OCI-LY1 (cell line): ENCODE results near the gene LSAMP.

Experiments
- H2AFZ ChIP-seq: fragments of 200-600 bp; sonication (generic), shearing (Covaris generic); 2 replicates; pipeline ENCODE4 v1.6.0; 2014; ENCODE audit warnings: antibody characterized with exemption, mild to moderate bottlenecking, low read length
- H3F3A ChIP-seq: fragments of 200-600 bp; sonication (generic), shearing (Covaris generic); 2 replicates; pipeline ENCODE4 v1.6.0; 2014; ENCODE audit warnings: mild to moderate bottlenecking, antibody characterized with exemption, low read length, moderate library complexity; ENCODE audit not compliant: insufficient read depth
- H3K27ac ChIP-seq: fragments of 200-600 bp; sonication (generic); 2 replicates; pipeline ENCODE4 v1.5.1; 2014; ENCODE audit warnings: low read length, mixed run types, mild to moderate bottlenecking, low read depth; ENCODE audit not compliant: poor library complexity, severe bottlenecking
- H3K27me3 ChIP-seq: fragments of 200-600 bp; sonication (generic); 2 replicates; pipeline ENCODE4 v1.6.0; 2014; ENCODE audit warnings: antibody characterized with exemption, mild to moderate bottlenecking, low read length, moderate library complexity; ENCODE audit not compliant: insufficient read depth
- H3K36me3 ChIP-seq: fragments of 200-600 bp; sonication (generic); 2 replicates; pipeline ENCODE4 v1.6.1; 2014; ENCODE audit warnings: mild to moderate bottlenecking, antibody characterized with exemption, low read length, moderate library complexity, mixed read lengths; ENCODE audit not compliant: insufficient read depth
- H3K4me1 ChIP-seq: fragments of 200-600 bp; sonication (generic); 2 replicates; pipeline ENCODE4 v1.5.1; 2014; ENCODE audit warnings: mild to moderate bottlenecking, low read length, moderate library complexity; ENCODE audit not compliant: insufficient read depth, severe bottlenecking
- H3K4me2 ChIP-seq: fragments of 200-600 bp; sonication (generic), shearing (Covaris generic); 2 replicates; pipeline ENCODE4 v1.6.1; 2014; ENCODE audit warnings: low read length
- H3K4me3 ChIP-seq: fragments of 200-600 bp; sonication (generic); 2 replicates; pipeline ENCODE4 v1.5.1; 2014; ENCODE audit warnings: low read length, low read depth, mild to moderate bottlenecking, mixed read lengths; ENCODE audit not compliant: poor library complexity, severe bottlenecking
- H3K79me2 ChIP-seq: fragments of 200-600 bp; shearing (Covaris generic); 2 replicates; pipeline ENCODE4 v1.6.1; 2016; ENCODE audit warnings: mixed run types, low read length, mixed read lengths; ENCODE audit not compliant: insufficient read depth
- H3K9ac ChIP-seq: fragments of 200-600 bp; sonication (generic), shearing (Covaris generic); 2 replicates; pipeline ENCODE4 v1.6.1; 2014; ENCODE audit warnings: mild to moderate bottlenecking, low read length, mixed read lengths
- H3K9me2 ChIP-seq: fragments of 200-600 bp; sonication (generic), shearing (Covaris generic); 2 replicates; pipeline ENCODE4 v1.6.1; 2014; ENCODE audit warnings: low read depth, mild to moderate bottlenecking, low read length, mixed read lengths
- H3K9me3 ChIP-seq: fragments of 200-600 bp; shearing (Covaris generic); 2 replicates; pipeline ENCODE4 v1.6.1; 2014; ENCODE audit warnings: low read length, mixed read lengths
- H4K20me1 ChIP-seq: fragments of 200-600 bp; sonication (generic), shearing (Covaris generic); 2 replicates; pipeline ENCODE4 v1.6.0; 2016; ENCODE audit warnings: mild to moderate bottlenecking, low read length; ENCODE audit not compliant: insufficient read depth
- EZH2 ChIP-seq: fragments of 200-600 bp; sonication (generic), shearing (Covaris generic); IDR thresholded peaks from 2 replicates; pipeline ENCODE4 v1.8.0; 2017; ENCODE audit warnings: borderline replicate concordance, mixed run types, mild to moderate bottlenecking, antibody characterized with exemption, low read length, moderate library complexity, mixed read lengths
- TF ChIP-seq, protein P1 (sequence below): fragments of 200-600 bp; sonication (generic), shearing (Covaris generic); IDR thresholded peaks from 2 replicates; pipeline ENCODE4 v1.5.1; 2017; ENCODE audit warnings: mild to moderate bottlenecking, antibody characterized with exemption, low read length, moderate library complexity, mixed read lengths

The LSAMP gene

GRCh38 chr3:115937054-115937453, 508.2 kb downstream of the LSAMP start:
- TF ChIP-seq, protein P1, sequence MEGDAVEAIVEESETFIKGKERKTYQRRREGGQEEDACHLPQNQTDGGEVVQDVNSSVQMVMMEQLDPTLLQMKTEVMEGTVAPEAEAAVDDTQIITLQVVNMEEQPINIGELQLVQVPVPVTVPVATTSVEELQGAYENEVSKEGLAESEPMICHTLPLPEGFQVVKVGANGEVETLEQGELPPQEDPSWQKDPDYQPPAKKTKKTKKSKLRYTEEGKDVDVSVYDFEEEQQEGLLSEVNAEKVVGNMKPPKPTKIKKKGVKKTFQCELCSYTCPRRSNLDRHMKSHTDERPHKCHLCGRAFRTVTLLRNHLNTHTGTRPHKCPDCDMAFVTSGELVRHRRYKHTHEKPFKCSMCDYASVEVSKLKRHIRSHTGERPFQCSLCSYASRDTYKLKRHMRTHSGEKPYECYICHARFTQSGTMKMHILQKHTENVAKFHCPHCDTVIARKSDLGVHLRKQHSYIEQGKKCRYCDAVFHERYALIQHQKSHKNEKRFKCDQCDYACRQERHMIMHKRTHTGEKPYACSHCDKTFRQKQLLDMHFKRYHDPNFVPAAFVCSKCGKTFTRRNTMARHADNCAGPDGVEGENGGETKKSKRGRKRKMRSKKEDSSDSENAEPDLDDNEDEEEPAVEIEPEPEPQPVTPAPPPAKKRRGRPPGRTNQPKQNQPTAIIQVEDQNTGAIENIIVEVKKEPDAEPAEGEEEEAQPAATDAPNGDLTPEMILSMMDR: peak; percentile 22; the same call in 1 of the 2 replicates
- TF ChIP-seq EZH2: no peak

GRCh38 chr3:115932807-115933206, 512.5 kb downstream of the LSAMP start:
- H3K27ac ChIP-seq: no peak overlapping the region
- H3K27me3 ChIP-seq: no peaks in the 10 kb centered on the region
- H3K4me3 ChIP-seq: no peak overlapping the region
- H3K36me3 ChIP-seq: no peaks in the 10 kb centered on the region
- TF ChIP-seq, protein P1: no peak
- no peak for TF ChIP-seq EZH2
- H4K20me1 ChIP-seq: no peaks in the 10 kb centered on the region
- no peak overlapping the region for H3K9ac ChIP-seq
- no peaks in the 10 kb centered on the region for H3K9me3 ChIP-seq
- no peaks in the 10 kb centered on the region for H3K79me2 ChIP-seq
- no peak overlapping the region for H3K4me2 ChIP-seq
- H3F3A ChIP-seq: no peaks in the 10 kb centered on the region
- no peak overlapping the region for H2AFZ ChIP-seq
- H3K9me2 ChIP-seq: no peaks in the 10 kb centered on the region
- no peaks in the 10 kb centered on the region for H3K4me1 ChIP-seq

More at GRCh38 chr3:115937054-115937453, 508.2 kb downstream of the LSAMP start:
- Histone ChIP-seq H3K27ac (no peak overlapping the region), H3K4me1 (no peaks in the 10 kb centered on the region), H3K9ac (no peak overlapping the region), H3K4me3 (no peak overlapping the region), H3K4me2 (no peak overlapping the region), H3K9me2 (no peaks in the 10 kb centered on the region), H3K9me3 (no peaks in the 10 kb centered on the region), H3K36me3 (no peaks in the 10 kb centered on the region), H3K27me3 (no peaks in the 10 kb centered on the region), H3K79me2 (no peaks in the 10 kb centered on the region), H3F3A (no peaks in the 10 kb centered on the region; the same call in 1 of the 2 replicates), H2AFZ (no peak overlapping the region), H4K20me1 (no peaks in the 10 kb centered on the region)

GRCh38 chr3:115931581-115931980, 513.7 kb downstream of the LSAMP start:
- no peaks in the 10 kb centered on the region for H3K9me2 ChIP-seq
- H3K79me2 ChIP-seq: no peaks in the 10 kb centered on the region
- H4K20me1 ChIP-seq: no peaks in the 10 kb centered on the region
- TF ChIP-seq EZH2: no peak
- H3K4me1 ChIP-seq: no peaks in the 10 kb centered on the region
- no peaks in the 10 kb centered on the region for H3F3A ChIP-seq
- H3K9me3 ChIP-seq: no peaks in the 10 kb centered on the region
- no peak overlapping the region for H2AFZ ChIP-seq
- no peak overlapping the region for H3K4me3 ChIP-seq
- no peak overlapping the region for H3K9ac ChIP-seq
- H3K27ac ChIP-seq: no peak overlapping the region
- no peak overlapping the region for H3K4me2 ChIP-seq
- H3K36me3 ChIP-seq: no peaks in the 10 kb centered on the region
- H3K27me3 ChIP-seq: no peaks in the 10 kb centered on the region

- Histone ChIP-seq H3K9ac (no peak overlapping the region), H3K36me3 (no peaks in the 10 kb centered on the region), H3K9me2 (no peaks in the 10 kb centered on the region), H2AFZ (no peak overlapping the region), H3K79me2 (no peaks in the 10 kb centered on the region), H3K4me3 (no peak overlapping the region), H3K9me3 (no peaks in the 10 kb centered on the region), H4K20me1 (no peaks in the 10 kb centered on the region), H3K4me2 (no peak overlapping the region), H3K27ac (no peak overlapping the region), H3K27me3 (no peaks in the 10 kb centered on the region), H3K4me1 (no peaks in the 10 kb centered on the region), H3F3A (no peaks in the 10 kb centered on the region)
- no peak for TF ChIP-seq EZH2
- TF ChIP-seq, protein P1: no peak
Observed at GRCh38 chr3:115930922-115931321, 514.4 kb downstream of the LSAMP start.
